Lower leg skin (tissue), 3 donors: ENCODE measurements around the gene GJA5.

ENCODE experiments used
- POLR2A ChIP-seq, 2 donors: fragments of 450-650 bp; IDR thresholded peaks; one replicate each; pipeline ENCODE4 v1.6.1; 2016 to 2017; ENCODE audit warnings: antibody characterized with exemption in 2 of 2, mild to moderate bottlenecking in 1 of 2, moderate library complexity in 1 of 2
- TF ChIP-seq, protein P1 (sequence below), 3 donors: fragments of 450-650 bp; IDR thresholded peaks; one replicate each; pipeline ENCODE4 v1.5.1; 2016; ENCODE audit warnings: antibody characterized with exemption in 3 of 3, mild to moderate bottlenecking in 3 of 3, moderate library complexity in 2 of 3

DNA sequence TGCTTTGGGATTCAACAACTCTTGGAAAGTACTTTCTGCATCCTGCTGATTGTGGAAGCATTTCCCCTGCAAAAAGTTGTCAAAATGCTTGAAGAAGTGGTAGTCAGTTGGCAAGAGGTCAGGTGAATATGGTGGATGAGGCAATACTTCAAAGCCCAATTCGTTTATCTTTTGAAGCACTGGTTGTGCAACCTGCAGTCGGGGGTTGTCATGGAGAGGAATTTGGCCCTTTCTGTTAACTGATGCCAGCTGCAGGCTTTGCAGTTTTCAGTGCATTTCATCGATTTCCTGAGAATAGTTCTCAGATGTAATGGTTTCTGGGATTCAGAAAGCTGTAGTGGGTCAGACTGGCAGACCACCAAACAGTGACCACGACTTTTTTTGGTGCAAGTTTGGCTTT, 47.6 kb upstream of the GJA5 start:
- TF ChIP-seq, protein P1, sequence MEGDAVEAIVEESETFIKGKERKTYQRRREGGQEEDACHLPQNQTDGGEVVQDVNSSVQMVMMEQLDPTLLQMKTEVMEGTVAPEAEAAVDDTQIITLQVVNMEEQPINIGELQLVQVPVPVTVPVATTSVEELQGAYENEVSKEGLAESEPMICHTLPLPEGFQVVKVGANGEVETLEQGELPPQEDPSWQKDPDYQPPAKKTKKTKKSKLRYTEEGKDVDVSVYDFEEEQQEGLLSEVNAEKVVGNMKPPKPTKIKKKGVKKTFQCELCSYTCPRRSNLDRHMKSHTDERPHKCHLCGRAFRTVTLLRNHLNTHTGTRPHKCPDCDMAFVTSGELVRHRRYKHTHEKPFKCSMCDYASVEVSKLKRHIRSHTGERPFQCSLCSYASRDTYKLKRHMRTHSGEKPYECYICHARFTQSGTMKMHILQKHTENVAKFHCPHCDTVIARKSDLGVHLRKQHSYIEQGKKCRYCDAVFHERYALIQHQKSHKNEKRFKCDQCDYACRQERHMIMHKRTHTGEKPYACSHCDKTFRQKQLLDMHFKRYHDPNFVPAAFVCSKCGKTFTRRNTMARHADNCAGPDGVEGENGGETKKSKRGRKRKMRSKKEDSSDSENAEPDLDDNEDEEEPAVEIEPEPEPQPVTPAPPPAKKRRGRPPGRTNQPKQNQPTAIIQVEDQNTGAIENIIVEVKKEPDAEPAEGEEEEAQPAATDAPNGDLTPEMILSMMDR (IDR thresholded peaks at IDR 0.05), result no peak
- TF ChIP-seq POLR2A (IDR thresholded peaks at IDR 0.05), result no peak
